ENCODE measurements around the gene PPFIBP1. TPM values are rescaled to one million over a fixed set of nuclear protein-coding genes. Genes with fewer than 3 reads are reported as not detected.

Gene PPFIBP1
- total RNA-seq, 3 donors from 2014 or later (not counting 1 experiment from before 2014, with no cell fraction given): 0.73 to 1.6 (median 1.4) TPM

DNA sequence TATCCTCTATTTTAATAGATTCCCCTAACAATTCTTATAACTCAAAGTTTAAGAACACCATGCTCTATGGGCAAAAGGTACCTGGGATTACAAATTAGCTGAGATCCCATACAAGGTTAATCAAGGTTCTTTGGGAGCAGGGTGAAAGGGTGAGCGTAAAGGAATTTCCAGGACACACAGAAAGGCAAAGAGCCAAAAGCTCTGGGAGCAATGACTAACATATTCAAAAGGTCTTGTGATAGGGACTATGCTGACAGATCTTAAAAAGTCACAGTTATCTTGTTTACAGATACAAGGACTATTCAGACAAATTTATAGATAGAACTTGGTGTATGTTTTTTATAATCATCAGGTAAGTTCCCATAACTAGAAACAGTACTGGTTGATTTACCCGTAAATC is 19.5 kb upstream of the PPFIBP1 start:
- Mint-ChIP-seq H3K36me3 (no peaks in the 10 kb centered on the region), H3K27me3 (ENCODE audit: low read depth in 2 of 2) (peaks cover 5 to 12% of the 10 kb centered on the region in 2 donors), H3K27ac (no peak overlapping the region), H3K4me1 (no peaks in the 10 kb centered on the region), H3K4me3 (no peak overlapping the region), H3K9me3 (no peaks in the 10 kb centered on the region)
- no peak for DNase-seq
- H3K9me3 ChIP-seq (ENCODE audit: control insufficient read depth, insufficient read depth, low read length): no peaks in the 10 kb centered on the region
- no peak overlapping the region for H3K4me3 ChIP-seq (ENCODE audit: low read length)
- intact Hi-C loops (cut with micrococcal nuclease): no loop called here
- no peaks in the 10 kb centered on the region for H3K4me1 ChIP-seq (ENCODE audit: control insufficient read depth, insufficient read depth, low read length)
- H3K27me3 ChIP-seq (ENCODE audit: control insufficient read depth, insufficient read depth, low read length): no peaks in the 10 kb centered on the region
- ATAC-seq: no peak
- 82% methylated on average over 1 of the region's 2 CpGs for WGBS (ENCODE audit: insufficient coverage)
- H3K36me3 ChIP-seq (ENCODE audit: control insufficient read depth, insufficient read depth, low read length): no peaks in the 10 kb centered on the region
- TF ChIP-seq, protein P1, sequence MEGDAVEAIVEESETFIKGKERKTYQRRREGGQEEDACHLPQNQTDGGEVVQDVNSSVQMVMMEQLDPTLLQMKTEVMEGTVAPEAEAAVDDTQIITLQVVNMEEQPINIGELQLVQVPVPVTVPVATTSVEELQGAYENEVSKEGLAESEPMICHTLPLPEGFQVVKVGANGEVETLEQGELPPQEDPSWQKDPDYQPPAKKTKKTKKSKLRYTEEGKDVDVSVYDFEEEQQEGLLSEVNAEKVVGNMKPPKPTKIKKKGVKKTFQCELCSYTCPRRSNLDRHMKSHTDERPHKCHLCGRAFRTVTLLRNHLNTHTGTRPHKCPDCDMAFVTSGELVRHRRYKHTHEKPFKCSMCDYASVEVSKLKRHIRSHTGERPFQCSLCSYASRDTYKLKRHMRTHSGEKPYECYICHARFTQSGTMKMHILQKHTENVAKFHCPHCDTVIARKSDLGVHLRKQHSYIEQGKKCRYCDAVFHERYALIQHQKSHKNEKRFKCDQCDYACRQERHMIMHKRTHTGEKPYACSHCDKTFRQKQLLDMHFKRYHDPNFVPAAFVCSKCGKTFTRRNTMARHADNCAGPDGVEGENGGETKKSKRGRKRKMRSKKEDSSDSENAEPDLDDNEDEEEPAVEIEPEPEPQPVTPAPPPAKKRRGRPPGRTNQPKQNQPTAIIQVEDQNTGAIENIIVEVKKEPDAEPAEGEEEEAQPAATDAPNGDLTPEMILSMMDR (IDR thresholded peaks at IDR 0.05): no peak
- H3K27ac ChIP-seq (ENCODE audit: low read length): no peak overlapping the region

DNA sequence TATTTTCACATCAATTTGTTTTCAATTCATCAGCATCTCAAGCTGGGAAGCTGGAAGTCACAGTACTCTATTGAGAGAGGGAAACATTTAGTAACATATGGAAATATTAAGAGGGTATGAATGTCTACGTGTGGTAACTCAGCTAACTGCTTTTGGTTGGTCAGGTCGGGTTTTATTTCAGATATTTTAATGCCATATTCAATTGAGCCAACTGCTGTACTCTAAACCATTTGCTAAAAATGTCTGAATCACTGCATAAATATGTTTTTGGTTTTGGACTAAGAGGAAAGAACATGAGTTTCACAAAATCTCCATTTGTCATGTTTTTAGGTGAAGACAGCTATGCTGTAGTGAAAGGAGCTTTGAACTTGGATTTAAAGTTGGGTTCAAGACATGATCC is 18.9 kb upstream of the PPFIBP1 start:
- Histone ChIP-seq H3K9me3 (ENCODE audit: control insufficient read depth, insufficient read depth, low read length) (no peaks in the 10 kb centered on the region), H3K27me3 (ENCODE audit: control insufficient read depth, insufficient read depth, low read length) (no peaks in the 10 kb centered on the region), H3K27ac (ENCODE audit: low read length) (no peak overlapping the region), H3K36me3 (ENCODE audit: control insufficient read depth, insufficient read depth, low read length) (no peaks in the 10 kb centered on the region), H3K4me3 (ENCODE audit: low read length) (no peak overlapping the region), H3K4me1 (ENCODE audit: control insufficient read depth, insufficient read depth, low read length) (no peaks in the 10 kb centered on the region)
- Mint-ChIP-seq H3K9me3 (no peaks in the 10 kb centered on the region), H3K4me1 (no peaks in the 10 kb centered on the region), H3K4me3 (no peak overlapping the region), H3K27ac (no peak overlapping the region), H3K27me3 (ENCODE audit: low read depth in 2 of 2) (peaks cover 5 to 12% of the 10 kb centered on the region in 2 donors), H3K36me3 (no peaks in the 10 kb centered on the region)
- TF ChIP-seq, protein P1 (IDR thresholded peaks at IDR 0.05): no peak
- WGBS (ENCODE audit: insufficient coverage): 94% methylated on average over 2 of the region's 2 CpGs
- ATAC-seq: no peak
- DNase-seq: no peak
- intact Hi-C loops (cut with micrococcal nuclease): no loop called here

DNA sequence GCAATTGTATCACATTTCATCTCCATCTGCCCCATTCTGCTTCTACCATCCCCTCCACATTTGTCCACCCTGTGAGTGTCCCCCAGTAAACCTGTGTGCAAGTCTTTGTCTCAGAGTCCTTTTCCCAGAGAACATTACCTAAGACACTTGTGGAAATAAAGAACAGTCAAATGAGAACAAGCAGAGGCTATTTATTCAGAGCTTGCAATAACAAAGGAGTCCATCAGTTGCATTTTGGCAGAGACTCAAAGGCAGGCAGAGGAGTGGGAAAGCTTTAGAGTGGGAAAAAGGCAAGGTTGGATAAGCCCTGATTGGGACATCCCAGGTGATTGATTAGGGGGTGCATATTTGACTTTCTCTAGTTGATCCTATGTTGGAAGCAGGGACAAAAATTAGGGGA is 18.2 kb upstream of the PPFIBP1 start:
- no peaks in the 10 kb centered on the region for H3K36me3 ChIP-seq (ENCODE audit: control insufficient read depth, insufficient read depth, low read length)
- H3K27ac ChIP-seq (ENCODE audit: low read length): no peak overlapping the region
- TF ChIP-seq, protein P1 (IDR thresholded peaks at IDR 0.05): no peak

DNA sequence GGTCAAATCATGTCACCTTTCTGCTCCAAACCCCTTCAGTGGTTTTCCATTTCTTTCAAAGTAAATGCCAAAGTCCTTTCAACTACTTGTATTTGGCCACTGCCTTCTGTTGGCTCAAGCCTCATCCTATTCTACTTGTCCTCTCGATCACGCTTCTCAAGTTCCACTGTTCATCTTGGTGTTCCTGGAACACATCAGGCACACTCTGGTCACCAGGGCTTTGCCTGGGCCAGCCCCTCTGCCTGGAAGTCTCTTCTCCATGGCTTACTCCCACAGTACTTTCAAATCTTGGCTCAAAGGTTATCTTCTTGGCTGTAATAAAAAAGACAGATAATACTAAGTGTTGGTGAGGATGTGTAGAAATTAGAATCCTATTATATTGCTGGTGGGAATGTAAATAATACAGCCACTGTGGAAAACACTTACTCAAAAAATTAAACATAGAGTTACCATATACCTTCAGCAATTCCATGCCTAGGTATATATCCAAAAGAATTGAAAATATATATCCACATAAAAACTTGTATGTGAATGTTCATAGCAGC is 17.3 kb upstream of the PPFIBP1 start:
- Histone ChIP-seq H3K36me3 (ENCODE audit: control insufficient read depth, insufficient read depth, low read length) (no peaks in the 10 kb centered on the region), H3K4me1 (ENCODE audit: control insufficient read depth, insufficient read depth, low read length) (no peaks in the 10 kb centered on the region), H3K9me3 (ENCODE audit: control insufficient read depth, insufficient read depth, low read length) (no peaks in the 10 kb centered on the region), H3K27ac (ENCODE audit: low read length) (no peak overlapping the region), H3K4me3 (ENCODE audit: low read length) (no peak overlapping the region), H3K27me3 (ENCODE audit: control insufficient read depth, insufficient read depth, low read length) (no peaks in the 10 kb centered on the region)
- Mint-ChIP-seq H3K4me1 (no peaks in the 10 kb centered on the region), H3K27ac (no peak overlapping the region), H3K27me3 (ENCODE audit: low read depth in 2 of 2) (peaks cover 12% of the 10 kb centered on the region in 2 donors), H3K4me3 (no peak overlapping the region), H3K9me3 (no peaks in the 10 kb centered on the region), H3K36me3 (no peaks in the 10 kb centered on the region)
- 92% methylated on average over 2 of the region's 2 CpGs for WGBS (ENCODE audit: insufficient coverage)
- ATAC-seq (no peak), DNase-seq (no peak)
- intact Hi-C loops (cut with micrococcal nuclease): no loop called here
- TF ChIP-seq, protein P1 (IDR thresholded peaks at IDR 0.05): no peak

More for the DNA sequence above, 18.2 kb upstream of the PPFIBP1 start:
- no peak overlapping the region for H3K4me3 Mint-ChIP-seq
- H3K9me3 ChIP-seq (ENCODE audit: control insufficient read depth, insufficient read depth, low read length): no peaks in the 10 kb centered on the region
- no peaks in the 10 kb centered on the region for H3K36me3 Mint-ChIP-seq
- intact Hi-C loops (cut with micrococcal nuclease): no loop called here
- H3K27me3 ChIP-seq (ENCODE audit: control insufficient read depth, insufficient read depth, low read length): no peaks in the 10 kb centered on the region
- H3K9me3 Mint-ChIP-seq: no peaks in the 10 kb centered on the region
- no peak for DNase-seq
- no peak overlapping the region for H3K27ac Mint-ChIP-seq
- no peaks in the 10 kb centered on the region for H3K4me1 Mint-ChIP-seq
- H3K4me1 ChIP-seq (ENCODE audit: control insufficient read depth, insufficient read depth, low read length): no peaks in the 10 kb centered on the region
- H3K27me3 Mint-ChIP-seq (ENCODE audit: low read depth in 2 of 2): peaks cover 5 to 12% of the 10 kb centered on the region in 2 donors
- no peak overlapping the region for H3K4me3 ChIP-seq (ENCODE audit: low read length)
- ATAC-seq: no peak

Measured in natural killer cell (primary cell).